ENCODE data around the gene ELK3.

The ELK3 gene

DNA sequence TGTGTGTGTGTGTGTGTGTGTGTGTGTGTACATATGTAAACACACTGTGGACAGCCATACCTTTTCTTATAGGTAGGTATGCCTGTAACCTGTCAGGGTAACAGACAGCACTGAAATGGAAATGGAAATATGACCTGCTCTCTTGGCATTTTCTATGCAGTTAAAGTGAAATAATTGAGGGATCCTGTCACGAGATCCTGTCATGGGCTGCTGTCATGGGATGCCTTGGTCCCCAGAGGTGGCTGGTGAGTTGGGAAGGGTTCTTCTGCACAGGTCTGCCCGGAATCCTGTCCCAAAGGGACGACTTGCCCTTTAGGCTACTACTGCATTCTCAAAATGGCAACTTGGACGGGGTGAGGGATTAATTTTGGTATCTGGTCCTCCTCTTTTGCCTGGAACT, 47.3 kb downstream of the ELK3 start:
- no peaks in the 10 kb centered on the region for H3F3A ChIP-seq (ENCODE audit: low read depth)
- TF ChIP-seq EZH2phosphoT487 (IDR thresholded peaks at IDR 0.05; ENCODE audit: borderline replicate concordance) = no peak
- TF ChIP-seq, protein P1, sequence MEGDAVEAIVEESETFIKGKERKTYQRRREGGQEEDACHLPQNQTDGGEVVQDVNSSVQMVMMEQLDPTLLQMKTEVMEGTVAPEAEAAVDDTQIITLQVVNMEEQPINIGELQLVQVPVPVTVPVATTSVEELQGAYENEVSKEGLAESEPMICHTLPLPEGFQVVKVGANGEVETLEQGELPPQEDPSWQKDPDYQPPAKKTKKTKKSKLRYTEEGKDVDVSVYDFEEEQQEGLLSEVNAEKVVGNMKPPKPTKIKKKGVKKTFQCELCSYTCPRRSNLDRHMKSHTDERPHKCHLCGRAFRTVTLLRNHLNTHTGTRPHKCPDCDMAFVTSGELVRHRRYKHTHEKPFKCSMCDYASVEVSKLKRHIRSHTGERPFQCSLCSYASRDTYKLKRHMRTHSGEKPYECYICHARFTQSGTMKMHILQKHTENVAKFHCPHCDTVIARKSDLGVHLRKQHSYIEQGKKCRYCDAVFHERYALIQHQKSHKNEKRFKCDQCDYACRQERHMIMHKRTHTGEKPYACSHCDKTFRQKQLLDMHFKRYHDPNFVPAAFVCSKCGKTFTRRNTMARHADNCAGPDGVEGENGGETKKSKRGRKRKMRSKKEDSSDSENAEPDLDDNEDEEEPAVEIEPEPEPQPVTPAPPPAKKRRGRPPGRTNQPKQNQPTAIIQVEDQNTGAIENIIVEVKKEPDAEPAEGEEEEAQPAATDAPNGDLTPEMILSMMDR (conservative IDR thresholded peaks at IDR 0.05; ENCODE audit: low read length) = no peak
- peaks cover 49% of the 10 kb centered on the region; the same call in 1 of the 2 replicates for H3K79me2 ChIP-seq (ENCODE audit: insufficient read depth, low read length)
- no peak overlapping the region for H3K4me2 ChIP-seq (ENCODE audit: low read depth, low read length, poor library complexity, severe bottlenecking)
- peaks cover 12% of the 10 kb centered on the region for H3K4me1 ChIP-seq (ENCODE audit: insufficient read depth, low read length, poor library complexity, severe bottlenecking)
- no peaks in the 10 kb centered on the region for H3K27me3 ChIP-seq (ENCODE audit: insufficient read depth, low read length, poor library complexity, severe bottlenecking)
- no peak overlapping the region for H2AFZ ChIP-seq (ENCODE audit: low read length)
- peaks cover 40% of the 10 kb centered on the region; the same call in 1 of the 2 replicates for H3K36me3 ChIP-seq (ENCODE audit: insufficient read depth, low read length)
- H3K9ac ChIP-seq (ENCODE audit: low read depth, low read length, poor library complexity, severe bottlenecking) = no peak overlapping the region
- no peaks in the 10 kb centered on the region for H3K9me3 ChIP-seq (ENCODE audit: insufficient read depth, low read depth, low read length)
- H3K4me3 ChIP-seq (ENCODE audit: low read length, poor library complexity, severe bottlenecking) = no peak overlapping the region
- peaks cover 22% of the 10 kb centered on the region for H4K20me1 ChIP-seq (ENCODE audit: insufficient read depth, low read length, poor library complexity, severe bottlenecking)
- H3K9me2 ChIP-seq (replicated peaks; ENCODE audit: low read depth, low read length) = no peaks in the 10 kb centered on the region

GRCh38 chr12:96241846-96242256, 47.7 kb downstream of the ELK3 start:
- no peak overlapping the region for H3K4me2 ChIP-seq (ENCODE audit: low read depth, low read length, poor library complexity, severe bottlenecking)
- peaks cover 11% of the 10 kb centered on the region for H3K4me1 ChIP-seq (ENCODE audit: insufficient read depth, low read length, poor library complexity, severe bottlenecking)
- peaks cover 20% of the 10 kb centered on the region for H4K20me1 ChIP-seq (ENCODE audit: insufficient read depth, low read length, poor library complexity, severe bottlenecking)
- TF ChIP-seq, protein P1 (conservative IDR thresholded peaks at IDR 0.05; ENCODE audit: low read length) = no peak
- TF ChIP-seq EZH2phosphoT487 (IDR thresholded peaks at IDR 0.05; ENCODE audit: borderline replicate concordance) = no peak
- no peaks in the 10 kb centered on the region for H3F3A ChIP-seq (ENCODE audit: low read depth)
- H3K4me3 ChIP-seq (ENCODE audit: low read length, poor library complexity, severe bottlenecking) = no peak overlapping the region
- H2AFZ ChIP-seq (ENCODE audit: low read length) = no peak overlapping the region
- no peaks in the 10 kb centered on the region for H3K9me2 ChIP-seq (replicated peaks; ENCODE audit: low read depth, low read length)
- H3K27me3 ChIP-seq (ENCODE audit: insufficient read depth, low read length, poor library complexity, severe bottlenecking) = no peaks in the 10 kb centered on the region
- no peaks in the 10 kb centered on the region for H3K9me3 ChIP-seq (ENCODE audit: insufficient read depth, low read depth, low read length)
- peaks cover 40% of the 10 kb centered on the region; the same call in 1 of the 2 replicates for H3K36me3 ChIP-seq (ENCODE audit: insufficient read depth, low read length)
- H3K79me2 ChIP-seq (ENCODE audit: insufficient read depth, low read length) = peaks cover 47% of the 10 kb centered on the region; the same call in 1 of the 2 replicates
- no peak overlapping the region for H3K9ac ChIP-seq (ENCODE audit: low read depth, low read length, poor library complexity, severe bottlenecking)

DNA sequence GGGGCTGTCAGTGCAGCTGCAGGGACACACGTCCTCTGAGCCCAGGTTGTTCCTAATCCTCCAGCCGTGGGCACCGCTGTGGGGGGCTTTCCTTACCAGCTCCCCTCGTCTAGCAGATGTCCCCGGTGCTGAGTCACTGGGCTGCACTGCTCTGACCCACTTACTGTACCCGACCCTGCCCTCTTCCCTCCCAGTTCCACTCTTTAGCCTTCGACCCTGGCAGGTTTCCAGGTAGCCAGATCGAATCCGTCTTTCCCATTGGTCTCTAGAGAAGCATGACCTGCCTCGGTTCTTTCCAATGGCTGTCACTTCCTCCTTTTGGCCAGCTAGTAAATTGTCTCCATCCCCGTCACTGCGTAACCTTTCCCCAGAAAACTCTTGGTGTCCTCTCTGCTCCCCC, 48.4 kb downstream of the ELK3 start:
- no peaks in the 10 kb centered on the region for H3K27me3 ChIP-seq (ENCODE audit: insufficient read depth, low read length, poor library complexity, severe bottlenecking)
- no peak overlapping the region for H2AFZ ChIP-seq (ENCODE audit: low read length)
- no peaks in the 10 kb centered on the region for H3K9me3 ChIP-seq (ENCODE audit: insufficient read depth, low read depth, low read length)
- H3K36me3 ChIP-seq (ENCODE audit: insufficient read depth, low read length) = peaks cover 41% of the 10 kb centered on the region; the same call in 1 of the 2 replicates
- no peaks in the 10 kb centered on the region for H3K9me2 ChIP-seq (replicated peaks; ENCODE audit: low read depth, low read length)
- H4K20me1 ChIP-seq (ENCODE audit: insufficient read depth, low read length, poor library complexity, severe bottlenecking) = peaks cover 13% of the 10 kb centered on the region
- no peak for TF ChIP-seq EZH2phosphoT487 (IDR thresholded peaks at IDR 0.05; ENCODE audit: borderline replicate concordance)
- TF ChIP-seq, protein P1 (conservative IDR thresholded peaks at IDR 0.05; ENCODE audit: low read length) = no peak
- H3K4me1 ChIP-seq (ENCODE audit: insufficient read depth, low read length, poor library complexity, severe bottlenecking) = peaks cover 3% of the 10 kb centered on the region
- H3K4me2 ChIP-seq (ENCODE audit: low read depth, low read length, poor library complexity, severe bottlenecking) = no peak overlapping the region
- no peak overlapping the region for H3K4me3 ChIP-seq (ENCODE audit: low read length, poor library complexity, severe bottlenecking)
- H3K9ac ChIP-seq (ENCODE audit: low read depth, low read length, poor library complexity, severe bottlenecking) = no peak overlapping the region
- peaks cover 40% of the 10 kb centered on the region; the same call in 1 of the 2 replicates for H3K79me2 ChIP-seq (ENCODE audit: insufficient read depth, low read length)
- no peaks in the 10 kb centered on the region for H3F3A ChIP-seq (ENCODE audit: low read depth)

All from Loucy (cell line).